ENCODE results near the gene ABR. TPM values are rescaled to one million over a fixed set of nuclear protein-coding genes. Genes with fewer than 3 reads are reported as not detected.
A peak's percentile ranks its signal among the peaks of the same experiment; 100 is the strongest.

Gene ABR
- total and polyA plus RNA-seq, 2 of the 13 experiments (the other 11 are each of a cell fraction or from before 2014, with no cell fraction given), result 12.4 to 40.4 TPM

DNA sequence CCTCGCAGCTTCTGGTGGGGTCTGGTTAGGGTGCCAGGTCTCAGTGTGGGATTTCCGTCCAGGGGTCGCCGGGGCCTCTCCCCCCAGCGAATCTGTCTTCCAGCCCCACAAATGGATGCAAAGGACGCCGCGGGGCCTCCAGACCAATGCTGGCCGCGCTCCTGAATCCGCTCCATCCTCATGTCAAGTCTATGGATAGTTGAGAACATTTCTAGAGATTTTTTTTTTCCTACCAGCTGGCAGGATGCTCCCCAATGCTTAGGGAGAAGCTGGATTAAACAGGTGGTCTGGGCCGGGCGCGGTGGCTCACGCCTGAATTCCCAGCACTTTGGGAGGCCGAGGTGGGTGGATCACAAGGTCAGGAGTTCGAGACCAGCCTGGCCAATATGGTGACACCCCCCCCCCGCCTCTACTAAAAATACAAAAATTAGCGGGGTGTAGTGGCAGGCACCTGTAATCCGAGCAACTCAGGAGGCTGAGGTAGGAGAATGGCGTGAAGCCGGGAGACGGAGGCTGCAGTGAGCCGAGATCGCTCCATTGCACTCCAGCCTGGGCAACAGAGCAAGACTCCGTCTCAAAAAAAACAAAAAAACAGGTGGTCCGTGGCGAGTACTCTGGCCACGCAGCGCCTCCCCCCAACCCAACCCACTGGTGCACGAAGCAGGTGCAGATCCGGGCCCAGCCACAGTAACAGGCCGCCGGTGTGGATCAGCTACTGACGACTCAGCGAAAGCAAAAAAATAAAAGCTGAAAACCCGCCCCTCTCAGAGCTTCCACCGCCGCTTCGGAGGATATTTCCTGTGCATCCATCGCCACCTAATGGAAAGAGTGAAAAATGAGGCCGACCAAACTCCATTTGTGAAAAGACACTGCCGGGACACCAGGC is 199.1 kb downstream of the ABR start:
- Histone ChIP-seq H2AFZ (ENCODE audit: low read length) (no peak overlapping the region), H3K27ac (ENCODE audit: extremely low read length, insufficient read depth, low read length) (peak overlapping the region; percentile 71), H3K4me3 (replicated peaks in 1 of 3; ENCODE audit: insufficient read depth in 1 of 3, low read depth in 2 of 3, low read length in 3 of 3) (peak overlapping the region; percentile 57 to 85 (median 66); a peak in 5 of 6 replicates), H3K36me3 (replicated peaks in 1 of 2; ENCODE audit: control insufficient read depth in 1 of 2, insufficient read depth in 2 of 2, low read length in 2 of 2) (no peaks in the 10 kb centered on the region), H3K79me2 (ENCODE audit: insufficient read depth, low read length) (peaks cover 28% of the 10 kb centered on the region), H3K4me2 (ENCODE audit: low read depth, low read length) (peak overlapping the region; percentile 84), H3K4me1 (ENCODE audit: insufficient read depth, low read length) (peaks cover 53% of the 10 kb centered on the region), H3K27me3 (ENCODE audit: control insufficient read depth in 1 of 2, insufficient read depth in 2 of 2, low read length in 2 of 2) (no peaks in the 10 kb centered on the region), H3K9ac (ENCODE audit: insufficient read depth, low read depth, low read length) (peak overlapping the region; percentile 62), H4K20me1 (ENCODE audit: insufficient read depth, low read length) (no peaks in the 10 kb centered on the region), H3K9me3 (ENCODE audit: low read length) (no peaks in the 10 kb centered on the region)
- ATAC-seq (peak; percentile 70), DNase-seq (ENCODE audit: low spot score) (peak; percentile 84), FAIRE-seq (peak; percentile 80)
- WGBS (ENCODE audit: low lambda C conversion rate), result 13% methylated on average over 39 of the region's 43 CpGs
- ChIA-PET CTCF (ENCODE audit: low intra/inter-chr PET ratio, low total read pairs) (interaction anchor here (2.2 to 2.4 kb wide), 2 partner anchors 101 to 186 kb away, joined by 10 to 13 read pairs; no protein-coding TSS in a partner anchor), POLR2A (interaction anchor here (0.8 to 3.1 kb wide), 20 partner anchors 16 to 628 kb away, joined by 3 to 27 read pairs (median 5); partner anchors contain the start of genes GEMIN4, GLOD4, MRM3 and RPH3AL)
- intact Hi-C loops (cut with micrococcal nuclease; ENCODE audit: unreplicated experiment), result loop anchor here (2.0 kb wide), 1 partner anchor 186 kb away; no protein-coding TSS in a partner anchor
- in situ Hi-C loops (cut with HindIII; ENCODE audit: extremely low pct_ligation_motif_present, low pct_unique_long_range_greater_than_20kb), result loop anchor here (5.0 kb wide), 2 partner anchors 98 to 198 kb away; partner anchors contain the start of genes GLOD4 and MRM3
- TSS peak; percentile 56 for BruUV-seq (replicated peaks)
- TF ChIP-seq GZF1 (CRISPR knock-in tag; IDR thresholded peaks at IDR 0.05), result no peak
- TF ChIP-seq, protein P1, sequence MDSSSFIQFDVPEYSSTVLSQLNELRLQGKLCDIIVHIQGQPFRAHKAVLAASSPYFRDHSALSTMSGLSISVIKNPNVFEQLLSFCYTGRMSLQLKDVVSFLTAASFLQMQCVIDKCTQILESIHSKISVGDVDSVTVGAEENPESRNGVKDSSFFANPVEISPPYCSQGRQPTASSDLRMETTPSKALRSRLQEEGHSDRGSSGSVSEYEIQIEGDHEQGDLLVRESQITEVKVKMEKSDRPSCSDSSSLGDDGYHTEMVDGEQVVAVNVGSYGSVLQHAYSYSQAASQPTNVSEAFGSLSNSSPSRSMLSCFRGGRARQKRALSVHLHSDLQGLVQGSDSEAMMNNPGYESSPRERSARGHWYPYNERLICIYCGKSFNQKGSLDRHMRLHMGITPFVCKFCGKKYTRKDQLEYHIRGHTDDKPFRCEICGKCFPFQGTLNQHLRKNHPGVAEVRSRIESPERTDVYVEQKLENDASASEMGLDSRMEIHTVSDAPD (CRISPR knock-in tag; IDR thresholded peaks at IDR 0.05), result no peak
- no peak for TF ChIP-seq NBN (conservative IDR thresholded peaks at IDR 0.05)
- TF ChIP-seq MZF1 (CRISPR knock-in tag; IDR thresholded peaks at IDR 0.05; ENCODE audit: borderline replicate concordance), result no peak
- TF ChIP-seq, protein P2, sequence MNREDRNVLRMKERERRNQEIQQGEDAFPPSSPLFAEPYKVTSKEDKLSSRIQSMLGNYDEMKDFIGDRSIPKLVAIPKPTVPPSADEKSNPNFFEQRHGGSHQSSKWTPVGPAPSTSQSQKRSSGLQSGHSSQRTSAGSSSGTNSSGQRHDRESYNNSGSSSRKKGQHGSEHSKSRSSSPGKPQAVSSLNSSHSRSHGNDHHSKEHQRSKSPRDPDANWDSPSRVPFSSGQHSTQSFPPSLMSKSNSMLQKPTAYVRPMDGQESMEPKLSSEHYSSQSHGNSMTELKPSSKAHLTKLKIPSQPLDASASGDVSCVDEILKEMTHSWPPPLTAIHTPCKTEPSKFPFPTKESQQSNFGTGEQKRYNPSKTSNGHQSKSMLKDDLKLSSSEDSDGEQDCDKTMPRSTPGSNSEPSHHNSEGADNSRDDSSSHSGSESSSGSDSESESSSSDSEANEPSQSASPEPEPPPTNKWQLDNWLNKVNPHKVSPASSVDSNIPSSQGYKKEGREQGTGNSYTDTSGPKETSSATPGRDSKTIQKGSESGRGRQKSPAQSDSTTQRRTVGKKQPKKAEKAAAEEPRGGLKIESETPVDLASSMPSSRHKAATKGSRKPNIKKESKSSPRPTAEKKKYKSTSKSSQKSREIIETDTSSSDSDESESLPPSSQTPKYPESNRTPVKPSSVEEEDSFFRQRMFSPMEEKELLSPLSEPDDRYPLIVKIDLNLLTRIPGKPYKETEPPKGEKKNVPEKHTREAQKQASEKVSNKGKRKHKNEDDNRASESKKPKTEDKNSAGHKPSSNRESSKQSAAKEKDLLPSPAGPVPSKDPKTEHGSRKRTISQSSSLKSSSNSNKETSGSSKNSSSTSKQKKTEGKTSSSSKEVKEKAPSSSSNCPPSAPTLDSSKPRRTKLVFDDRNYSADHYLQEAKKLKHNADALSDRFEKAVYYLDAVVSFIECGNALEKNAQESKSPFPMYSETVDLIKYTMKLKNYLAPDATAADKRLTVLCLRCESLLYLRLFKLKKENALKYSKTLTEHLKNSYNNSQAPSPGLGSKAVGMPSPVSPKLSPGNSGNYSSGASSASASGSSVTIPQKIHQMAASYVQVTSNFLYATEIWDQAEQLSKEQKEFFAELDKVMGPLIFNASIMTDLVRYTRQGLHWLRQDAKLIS (CRISPR knock-in tag; IDR thresholded peaks at IDR 0.05), result no peak
- TF ChIP-seq ZNF547 (CRISPR knock-in tag; IDR thresholded peaks at IDR 0.05), result no peak
- TF ChIP-seq FOXC1 (CRISPR knock-in tag; IDR thresholded peaks at IDR 0.05; ENCODE audit: borderline replicate concordance), result no peak
- TF ChIP-seq, protein P3, sequence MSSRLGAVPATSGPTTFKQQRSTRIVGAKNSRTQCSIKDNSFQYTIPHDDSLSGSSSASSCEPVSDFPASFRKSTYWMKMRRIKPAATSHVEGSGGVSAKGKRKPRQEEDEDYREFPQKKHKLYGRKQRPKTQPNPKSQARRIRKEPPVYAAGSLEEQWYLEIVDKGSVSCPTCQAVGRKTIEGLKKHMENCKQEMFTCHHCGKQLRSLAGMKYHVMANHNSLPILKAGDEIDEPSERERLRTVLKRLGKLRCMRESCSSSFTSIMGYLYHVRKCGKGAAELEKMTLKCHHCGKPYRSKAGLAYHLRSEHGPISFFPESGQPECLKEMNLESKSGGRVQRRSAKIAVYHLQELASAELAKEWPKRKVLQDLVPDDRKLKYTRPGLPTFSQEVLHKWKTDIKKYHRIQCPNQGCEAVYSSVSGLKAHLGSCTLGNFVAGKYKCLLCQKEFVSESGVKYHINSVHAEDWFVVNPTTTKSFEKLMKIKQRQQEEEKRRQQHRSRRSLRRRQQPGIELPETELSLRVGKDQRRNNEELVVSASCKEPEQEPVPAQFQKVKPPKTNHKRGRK (CRISPR knock-in tag; IDR thresholded peaks at IDR 0.05), result no peak
- TF ChIP-seq, protein P4, sequence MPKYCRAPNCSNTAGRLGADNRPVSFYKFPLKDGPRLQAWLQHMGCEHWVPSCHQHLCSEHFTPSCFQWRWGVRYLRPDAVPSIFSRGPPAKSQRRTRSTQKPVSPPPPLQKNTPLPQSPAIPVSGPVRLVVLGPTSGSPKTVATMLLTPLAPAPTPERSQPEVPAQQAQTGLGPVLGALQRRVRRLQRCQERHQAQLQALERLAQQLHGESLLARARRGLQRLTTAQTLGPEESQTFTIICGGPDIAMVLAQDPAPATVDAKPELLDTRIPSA (CRISPR knock-in tag; IDR thresholded peaks at IDR 0.05; ENCODE audit: borderline replicate concordance), result no peak
- 0 out of 2 replicates have a peak, but pooled peaks have one; percentile 31 for TF ChIP-seq DNMT3B (CRISPR knock-in tag; conservative IDR thresholded peaks at IDR 0.05)
- TF ChIP-seq, protein P5, sequence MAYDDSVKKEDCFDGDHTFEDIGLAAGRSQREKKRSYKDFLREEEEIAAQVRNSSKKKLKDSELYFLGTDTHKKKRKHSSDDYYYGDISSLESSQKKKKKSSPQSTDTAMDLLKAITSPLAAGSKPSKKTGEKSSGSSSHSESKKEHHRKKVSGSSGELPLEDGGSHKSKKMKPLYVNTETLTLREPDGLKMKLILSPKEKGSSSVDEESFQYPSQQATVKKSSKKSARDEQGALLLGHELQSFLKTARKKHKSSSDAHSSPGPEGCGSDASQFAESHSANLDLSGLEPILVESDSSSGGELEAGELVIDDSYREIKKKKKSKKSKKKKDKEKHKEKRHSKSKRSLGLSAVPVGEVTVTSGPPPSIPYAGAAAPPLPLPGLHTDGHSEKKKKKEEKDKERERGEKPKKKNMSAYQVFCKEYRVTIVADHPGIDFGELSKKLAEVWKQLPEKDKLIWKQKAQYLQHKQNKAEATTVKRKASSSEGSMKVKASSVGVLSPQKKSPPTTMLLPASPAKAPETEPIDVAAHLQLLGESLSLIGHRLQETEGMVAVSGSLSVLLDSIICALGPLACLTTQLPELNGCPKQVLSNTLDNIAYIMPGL (CRISPR knock-in tag; IDR thresholded peaks at IDR 0.05; ENCODE audit: borderline replicate concordance in 1 of 2, low read depth in 1 of 2), result peak; percentile 43 to 81; a peak in 2 of 4 replicates
